Measurements from ENCODE around the gene LPIN2. TPM values are rescaled to one million over a fixed set of nuclear protein-coding genes. Genes with fewer than 3 reads are reported as not detected.

Gene LPIN2
- total and polyA plus RNA-seq, 2 of the 13 experiments (the other 11 are each of a cell fraction or from before 2014, with no cell fraction given): 46.0 to 119 TPM

- TF ChIP-seq, protein P1, sequence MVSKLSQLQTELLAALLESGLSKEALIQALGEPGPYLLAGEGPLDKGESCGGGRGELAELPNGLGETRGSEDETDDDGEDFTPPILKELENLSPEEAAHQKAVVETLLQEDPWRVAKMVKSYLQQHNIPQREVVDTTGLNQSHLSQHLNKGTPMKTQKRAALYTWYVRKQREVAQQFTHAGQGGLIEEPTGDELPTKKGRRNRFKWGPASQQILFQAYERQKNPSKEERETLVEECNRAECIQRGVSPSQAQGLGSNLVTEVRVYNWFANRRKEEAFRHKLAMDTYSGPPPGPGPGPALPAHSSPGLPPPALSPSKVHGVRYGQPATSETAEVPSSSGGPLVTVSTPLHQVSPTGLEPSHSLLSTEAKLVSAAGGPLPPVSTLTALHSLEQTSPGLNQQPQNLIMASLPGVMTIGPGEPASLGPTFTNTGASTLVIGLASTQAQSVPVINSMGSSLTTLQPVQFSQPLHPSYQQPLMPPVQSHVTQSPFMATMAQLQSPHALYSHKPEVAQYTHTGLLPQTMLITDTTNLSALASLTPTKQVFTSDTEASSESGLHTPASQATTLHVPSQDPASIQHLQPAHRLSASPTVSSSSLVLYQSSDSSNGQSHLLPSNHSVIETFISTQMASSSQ (IDR thresholded peaks at IDR 0.05; ENCODE audit: low read depth): no peak; the same call in 1 of the 2 replicates
- TF ChIP-seq, protein P1 (CRISPR knock-in tag; IDR thresholded peaks at IDR 0.05; ENCODE audit: borderline replicate concordance): no peak
- no peak for TF ChIP-seq BORCS8-MEF2B (CRISPR knock-in tag; IDR thresholded peaks at IDR 0.05)
- peak; percentile 75; the same call in 1 of the 2 replicates for TF ChIP-seq AHDC1 (CRISPR knock-in tag; IDR thresholded peaks at IDR 0.05; ENCODE audit: borderline replicate concordance)
- TF ChIP-seq, protein P2, sequence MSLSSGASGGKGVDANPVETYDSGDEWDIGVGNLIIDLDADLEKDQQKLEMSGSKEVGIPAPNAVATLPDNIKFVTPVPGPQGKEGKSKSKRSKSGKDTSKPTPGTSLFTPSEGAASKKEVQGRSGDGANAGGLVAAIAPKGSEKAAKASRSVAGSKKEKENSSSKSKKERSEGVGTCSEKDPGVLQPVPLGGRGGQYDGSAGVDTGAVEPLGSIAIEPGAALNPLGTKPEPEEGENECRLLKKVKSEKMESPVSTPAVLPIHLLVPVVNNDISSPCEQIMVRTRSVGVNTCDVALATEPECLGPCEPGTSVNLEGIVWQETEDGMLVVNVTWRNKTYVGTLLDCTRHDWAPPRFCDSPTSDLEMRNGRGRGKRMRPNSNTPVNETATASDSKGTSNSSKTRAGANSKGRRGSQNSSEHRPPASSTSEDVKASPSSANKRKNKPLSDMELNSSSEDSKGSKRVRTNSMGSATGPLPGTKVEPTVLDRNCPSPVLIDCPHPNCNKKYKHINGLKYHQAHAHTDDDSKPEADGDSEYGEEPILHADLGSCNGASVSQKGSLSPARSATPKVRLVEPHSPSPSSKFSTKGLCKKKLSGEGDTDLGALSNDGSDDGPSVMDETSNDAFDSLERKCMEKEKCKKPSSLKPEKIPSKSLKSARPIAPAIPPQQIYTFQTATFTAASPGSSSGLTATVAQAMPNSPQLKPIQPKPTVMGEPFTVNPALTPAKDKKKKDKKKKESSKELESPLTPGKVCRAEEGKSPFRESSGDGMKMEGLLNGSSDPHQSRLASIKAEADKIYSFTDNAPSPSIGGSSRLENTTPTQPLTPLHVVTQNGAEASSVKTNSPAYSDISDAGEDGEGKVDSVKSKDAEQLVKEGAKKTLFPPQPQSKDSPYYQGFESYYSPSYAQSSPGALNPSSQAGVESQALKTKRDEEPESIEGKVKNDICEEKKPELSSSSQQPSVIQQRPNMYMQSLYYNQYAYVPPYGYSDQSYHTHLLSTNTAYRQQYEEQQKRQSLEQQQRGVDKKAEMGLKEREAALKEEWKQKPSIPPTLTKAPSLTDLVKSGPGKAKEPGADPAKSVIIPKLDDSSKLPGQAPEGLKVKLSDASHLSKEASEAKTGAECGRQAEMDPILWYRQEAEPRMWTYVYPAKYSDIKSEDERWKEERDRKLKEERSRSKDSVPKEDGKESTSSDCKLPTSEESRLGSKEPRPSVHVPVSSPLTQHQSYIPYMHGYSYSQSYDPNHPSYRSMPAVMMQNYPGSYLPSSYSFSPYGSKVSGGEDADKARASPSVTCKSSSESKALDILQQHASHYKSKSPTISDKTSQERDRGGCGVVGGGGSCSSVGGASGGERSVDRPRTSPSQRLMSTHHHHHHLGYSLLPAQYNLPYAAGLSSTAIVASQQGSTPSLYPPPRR (CRISPR knock-in tag; IDR thresholded peaks at IDR 0.05; ENCODE audit: borderline replicate concordance): peak; percentile 82; the same call in 1 of the 2 replicates
- TF ChIP-seq ZNF644 (CRISPR knock-in tag; IDR thresholded peaks at IDR 0.05; ENCODE audit: low read depth): peak; percentile 54; the same call in 1 of the 2 replicates
- TF ChIP-seq HOXA7 (CRISPR knock-in tag; IDR thresholded peaks at IDR 0.05): no peak
- no peak for TF ChIP-seq EEA1 (CRISPR knock-in tag; IDR thresholded peaks at IDR 0.05; ENCODE audit: borderline replicate concordance)
- no peak for TF ChIP-seq U2AF2 (IDR thresholded peaks at IDR 0.05; ENCODE audit: low read depth, low read length)
- TF ChIP-seq, protein P3, sequence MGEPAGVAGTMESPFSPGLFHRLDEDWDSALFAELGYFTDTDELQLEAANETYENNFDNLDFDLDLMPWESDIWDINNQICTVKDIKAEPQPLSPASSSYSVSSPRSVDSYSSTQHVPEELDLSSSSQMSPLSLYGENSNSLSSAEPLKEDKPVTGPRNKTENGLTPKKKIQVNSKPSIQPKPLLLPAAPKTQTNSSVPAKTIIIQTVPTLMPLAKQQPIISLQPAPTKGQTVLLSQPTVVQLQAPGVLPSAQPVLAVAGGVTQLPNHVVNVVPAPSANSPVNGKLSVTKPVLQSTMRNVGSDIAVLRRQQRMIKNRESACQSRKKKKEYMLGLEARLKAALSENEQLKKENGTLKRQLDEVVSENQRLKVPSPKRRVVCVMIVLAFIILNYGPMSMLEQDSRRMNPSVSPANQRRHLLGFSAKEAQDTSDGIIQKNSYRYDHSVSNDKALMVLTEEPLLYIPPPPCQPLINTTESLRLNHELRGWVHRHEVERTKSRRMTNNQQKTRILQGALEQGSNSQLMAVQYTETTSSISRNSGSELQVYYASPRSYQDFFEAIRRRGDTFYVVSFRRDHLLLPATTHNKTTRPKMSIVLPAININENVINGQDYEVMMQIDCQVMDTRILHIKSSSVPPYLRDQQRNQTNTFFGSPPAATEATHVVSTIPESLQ (CRISPR knock-in tag; conservative IDR thresholded peaks at IDR 0.05): no peak
These were observed 45.6 kb upstream of the LPIN2 start (continued) for GRCh38 chr18:3058328-3059191.

Measured in HepG2 (cell line).